OCI-LY7 (cell line): ENCODE data around the gene ARHGEF26.

Source experiments
- CTCF ChIP-seq: fragments of 200-600 bp; sonication (generic); conservative IDR thresholded peaks from 2 replicates; pipeline ENCODE4 v1.5.1; 2014; ENCODE audit warnings: mild to moderate bottlenecking, antibody characterized with exemption, low read length, moderate library complexity, mixed read lengths
- EZH2phosphoT487 ChIP-seq: fragments of 200-600 bp; sonication (generic); IDR thresholded peaks from 2 replicates; pipeline ENCODE4 v1.6.1; 2018; ENCODE audit warnings: low read depth, borderline replicate concordance, mild to moderate bottlenecking, mixed run types, antibody characterized with exemption, low read length, moderate library complexity, mixed read lengths

- TF ChIP-seq CTCF (no peak), EZH2phosphoT487 (no peak)
These were observed 172.8 kb downstream of the ARHGEF26 start for GRCh38 chr3:154294016-154294415.
